WTC11 (cell line): Measurements from ENCODE around the gene CDK5R2.

Experiments used
- CBFB ChIP-seq: sonication (generic); formaldehyde crosslinking; IDR thresholded peaks from 2 replicates; pipeline ENCODE4 v1.8.1; 2022; ENCODE audit warnings: mild to moderate bottlenecking, low read depth, missing genetic modification reagents
- CTCF ChIP-seq: fragments of 200-600 bp; IDR thresholded peaks from 2 replicates; pipeline ENCODE4 v1.8.0; 2022; ENCODE audit warnings: antibody characterized with exemption
- JUN ChIP-seq: sonication (generic); formaldehyde crosslinking; IDR thresholded peaks from 2 replicates; pipeline ENCODE4 v1.8.0; 2023; ENCODE audit warnings: mild to moderate bottlenecking, missing genetic modification reagents
- MXD4 ChIP-seq: fragments of 250-450 bp; sonication (Bioruptor Pico); IDR thresholded peaks from 2 replicates; pipeline ENCODE4 v1.8.0; 2021; ENCODE audit warnings: mild to moderate bottlenecking, moderate library complexity, borderline replicate concordance
- NFYB ChIP-seq: sonication (generic); formaldehyde crosslinking; conservative IDR thresholded peaks from 2 replicates; pipeline ENCODE4 v1.8.0; 2022; ENCODE audit warnings: low read depth, missing genetic modification reagents
- TF ChIP-seq, protein P1 (sequence below): sonication (generic); formaldehyde crosslinking; IDR thresholded peaks from 2 replicates; pipeline ENCODE4 v1.8.1; 2022; ENCODE audit warnings: low read depth, mild to moderate bottlenecking, moderate library complexity, missing genetic modification reagents, borderline replicate concordance

DNA sequence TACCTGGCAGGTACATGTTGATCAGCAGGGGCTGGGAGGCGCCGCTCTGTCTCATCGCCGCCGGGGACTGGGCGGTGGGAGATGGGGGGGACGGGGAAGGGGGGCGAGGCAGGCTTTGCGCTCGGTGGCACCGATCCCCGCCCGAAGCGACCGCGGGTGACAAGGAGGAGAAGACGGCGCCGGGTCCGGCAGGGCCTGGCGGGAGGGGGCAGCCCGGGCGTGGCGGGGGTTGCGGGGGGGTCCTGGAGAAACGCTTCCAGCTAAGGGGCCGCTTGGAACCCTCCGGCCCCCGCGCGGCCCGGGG lies 25.5 kb downstream of the CDK5R2 start, which contains the start of gene FEV:
- TF ChIP-seq JUN (CRISPR knock-in tag) (no peak), CTCF (no peak), NFYB (CRISPR knock-in tag) (no peak), MXD4 (no peak), CBFB (no peak)
- TF ChIP-seq, protein P1, sequence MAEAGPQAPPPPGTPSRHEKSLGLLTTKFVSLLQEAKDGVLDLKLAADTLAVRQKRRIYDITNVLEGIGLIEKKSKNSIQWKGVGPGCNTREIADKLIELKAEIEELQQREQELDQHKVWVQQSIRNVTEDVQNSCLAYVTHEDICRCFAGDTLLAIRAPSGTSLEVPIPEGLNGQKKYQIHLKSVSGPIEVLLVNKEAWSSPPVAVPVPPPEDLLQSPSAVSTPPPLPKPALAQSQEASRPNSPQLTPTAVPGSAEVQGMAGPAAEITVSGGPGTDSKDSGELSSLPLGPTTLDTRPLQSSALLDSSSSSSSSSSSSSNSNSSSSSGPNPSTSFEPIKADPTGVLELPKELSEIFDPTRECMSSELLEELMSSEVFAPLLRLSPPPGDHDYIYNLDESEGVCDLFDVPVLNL (CRISPR knock-in tag) = no peak
